ENCODE data around the gene NUCB2. TPM values are rescaled to one million over a fixed set of nuclear protein-coding genes. Genes with fewer than 3 reads are reported as not detected.

Gene NUCB2
- total and polyA plus RNA-seq, 2 of the 8 experiments (the other 6 are each of a cell fraction or from before 2014, with no cell fraction given), result 9.0 to 34.2 TPM

DNA sequence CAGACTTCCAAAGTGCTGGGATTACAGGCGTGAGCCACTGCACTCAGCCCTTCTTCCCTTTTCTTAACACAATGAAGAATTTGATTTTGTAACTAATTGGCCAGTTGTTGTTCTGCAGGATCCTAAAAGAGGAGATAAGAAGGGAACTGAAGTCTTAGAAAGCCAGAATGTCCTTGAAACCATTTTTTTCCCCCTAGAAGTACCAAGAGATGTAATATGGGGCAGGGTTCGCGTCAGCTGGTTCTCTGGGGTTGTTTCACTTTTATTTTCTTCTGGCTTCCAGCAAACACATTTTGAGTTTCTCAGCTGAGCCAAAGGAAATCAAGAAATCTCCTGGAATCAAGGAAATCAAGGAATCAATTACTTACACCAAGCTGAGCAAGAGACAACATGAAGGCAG lies 7.6 kb upstream of the NUCB2 start:
- Histone ChIP-seq H3K18ac (ENCODE audit: extremely low read depth, low read length) (no peak overlapping the region), H2AK5ac (ENCODE audit: low read depth, low read length) (no peak overlapping the region), H3K4me3 (ENCODE audit: extremely low read depth in 1 of 4, insufficient read depth in 2 of 4, low read depth in 3 of 4, low read length in 4 of 4) (no peak overlapping the region), H3K9me3 (ENCODE audit: insufficient read depth in 2 of 2, low read depth in 1 of 2, low read length in 1 of 2) (no peaks in the 10 kb centered on the region), H3K4me2 (ENCODE audit: insufficient read depth in 1 of 2, low read depth in 2 of 2, low read length in 2 of 2) (no peak overlapping the region), H4K5ac (ENCODE audit: insufficient read length, low read depth, low read length) (no peak overlapping the region), H3K4ac (replicated peaks; ENCODE audit: insufficient read length, low read depth, low read length) (no peak overlapping the region), H3K9ac (replicated peaks in 1 of 4; ENCODE audit: extremely low read depth in 1 of 4, low read depth in 3 of 4, low read length in 3 of 4) (no peak overlapping the region), H2BK120ac (replicated peaks; ENCODE audit: low read depth, low read length) (no peak overlapping the region), H3K23me2 (ENCODE audit: low read depth, low read length) (peaks cover 2% of the 10 kb centered on the region; the same call in 1 of the 2 replicates), H2BK12ac (ENCODE audit: low read depth, low read length) (no peak overlapping the region), H3K14ac (ENCODE audit: insufficient read length) (no peak overlapping the region), H2BK5ac (ENCODE audit: low read depth, low read length) (no peak overlapping the region), H4K91ac (replicated peaks; ENCODE audit: insufficient read length, low read length) (no peak overlapping the region), H2AFZ (ENCODE audit: low read length) (no peak overlapping the region), H4K20me1 (replicated peaks in 1 of 2; ENCODE audit: control insufficient read depth in 1 of 2, insufficient read depth in 2 of 2, low read length in 2 of 2) (no peaks in the 10 kb centered on the region), H3K23ac (ENCODE audit: insufficient read length) (no peak overlapping the region), H3K56ac (replicated peaks; ENCODE audit: insufficient read length, low read depth, low read length) (no peak overlapping the region), H3K36me3 (ENCODE audit: control insufficient read depth in 2 of 4, insufficient read depth in 4 of 4, low read length in 3 of 4) (no peaks in the 10 kb centered on the region), H2BK15ac (ENCODE audit: low read length) (no peak overlapping the region), H2BK20ac (ENCODE audit: low read length) (no peak overlapping the region), H3K79me1 (ENCODE audit: low read depth, low read length) (no peaks in the 10 kb centered on the region), H3K79me2 (ENCODE audit: control insufficient read depth in 1 of 2, insufficient read depth in 2 of 2, low read length in 2 of 2) (no peaks in the 10 kb centered on the region), H3K4me1 (replicated peaks in 1 of 4; ENCODE audit: control insufficient read depth in 3 of 4, insufficient read depth in 4 of 4, low read length in 3 of 4) (no peaks in the 10 kb centered on the region), H3K27ac (ENCODE audit: low read depth, low read length) (no peak overlapping the region), H4K8ac (ENCODE audit: extremely low read depth, insufficient read depth, low read length) (no peak overlapping the region), H3K27me3 (replicated peaks in 1 of 4; ENCODE audit: control insufficient read depth in 3 of 4, extremely low read depth in 1 of 4, insufficient read depth in 3 of 4, low read length in 3 of 4) (no peaks in the 10 kb centered on the region)
- FAIRE-seq (no peak), DNase-seq (ENCODE audit: low read depth in 1 of 2, low spot score in 2 of 2) (no peak)
- ChIA-PET POLR2A (ENCODE audit: partially characterized antibody) (no interaction called here), CTCF (ENCODE audit: partially characterized antibody) (interaction anchor here (0.7 kb wide), 1 partner anchor 238 kb away, joined by 3 read pairs; no protein-coding TSS in a partner anchor)
- WGBS, 2 experiments (ENCODE audit: extremely low coverage in 1 of 2, insufficient coverage in 1 of 2, insufficient read length in 1 of 2, insufficient replicate concordance in 2 of 2, low coverage in 1 of 2, low lambda C conversion rate in 2 of 2, missing lambda C conversion rate in 1 of 2), result 90% methylated on average over 3 of the region's 3 CpGs; no CpG with 5 or more reads in 1 of the 2 experiments
- TF ChIP-seq SIN3A (conservative IDR thresholded peaks at IDR 0.05 in 1 of 2, IDR thresholded peaks at IDR 0.05 in 1 of 2; ENCODE audit: low read depth in 1 of 2, low read length in 2 of 2) (no peak), SAP30 (IDR thresholded peaks at IDR 0.05; ENCODE audit: insufficient read depth, insufficient replicate concordance, low read length) (no peak), POLR2A (IDR thresholded peaks at IDR 0.05; ENCODE audit: control extremely low read depth in 1 of 2, low read depth in 2 of 2, low read length in 2 of 2) (no peak), KDM5A (IDR thresholded peaks at IDR 0.05; ENCODE audit: low read length) (no peak), POU5F1 (IDR thresholded peaks at IDR 0.05; ENCODE audit: low read depth, low read length) (no peak)

All from H1 (cell line).